ENCODE data around the gene GRK5. TPM values are rescaled to one million over a fixed set of nuclear protein-coding genes. Genes with fewer than 3 reads are reported as not detected.
"Not testable (repeated sequence)": the region's sequence is repeated elsewhere in the genome, so short reads cannot be mapped to it uniquely, and the experiment has no call there.

The GRK5 gene
- total RNA-seq, 1 experiment from 2014 or later, result 58.2 TPM

- H3K36me3 ChIP-seq (ENCODE audit: insufficient read depth, low read length, poor library complexity, severe bottlenecking), result no peaks in the 10 kb centered on the region
- POLR2A ChIA-PET (ENCODE audit: low non-redundant PET), result no interaction called here
- H3K27me3 ChIP-seq (replicated peaks; ENCODE audit: insufficient read depth, low read depth, low read length, poor library complexity), result no peaks in the 10 kb centered on the region
- CTCF ChIA-PET, result interaction anchor here (0.6 kb wide), 1 partner anchor 50 kb away, joined by 13 read pairs; no protein-coding TSS in a partner anchor
- no peak overlapping the region for H3K27ac ChIP-seq (ENCODE audit: low read depth, low read length, poor library complexity, severe bottlenecking)
- TF ChIP-seq CTCF (conservative IDR thresholded peaks at IDR 0.05; ENCODE audit: low read depth, low read length), result no peak
- no peak for TF ChIP-seq EZH2 (IDR thresholded peaks at IDR 0.05; ENCODE audit: borderline replicate concordance, low read depth, low read length, poor library complexity, severe bottlenecking)
- no peak for DNase-seq (ENCODE audit: low spot score)
- no TSS peak for BruUV-seq (replicated peaks)
- H3K9me3 ChIP-seq (ENCODE audit: low read depth, low read length, poor library complexity, severe bottlenecking), result no peaks in the 10 kb centered on the region
- no peak overlapping the region for H3K4me3 ChIP-seq (ENCODE audit: low read depth, low read length, poor library complexity, severe bottlenecking)
- intact Hi-C loops (cut with micrococcal nuclease; ENCODE audit: unreplicated experiment), result no loop called here
- H3K4me1 ChIP-seq (ENCODE audit: insufficient read depth, low read length, poor library complexity, severe bottlenecking), result peaks cover 15% of the 10 kb centered on the region
Observed at GRCh38 chr10:119259345-119259744, 52.0 kb downstream of the GRK5 start.

GRCh38 chr10:119261016-119261415 is 53.6 kb downstream of the GRK5 start:
- CTCF ChIA-PET; POLR2A ChIA-PET (ENCODE audit: low non-redundant PET); H3K27me3 ChIP-seq (replicated peaks; ENCODE audit: insufficient read depth, low read depth, low read length, poor library complexity); intact Hi-C loops (cut with micrococcal nuclease; ENCODE audit: unreplicated experiment); H3K27ac ChIP-seq (ENCODE audit: low read depth, low read length, poor library complexity, severe bottlenecking); H3K9me3 ChIP-seq (ENCODE audit: low read depth, low read length, poor library complexity, severe bottlenecking); BruUV-seq (replicated peaks); H3K36me3 ChIP-seq (ENCODE audit: insufficient read depth, low read length, poor library complexity, severe bottlenecking); H3K4me3 ChIP-seq (ENCODE audit: low read depth, low read length, poor library complexity, severe bottlenecking); DNase-seq (ENCODE audit: low spot score); H3K4me1 ChIP-seq (ENCODE audit: insufficient read depth, low read length, poor library complexity, severe bottlenecking): not testable (repeated sequence)

- H3K9me3 ChIP-seq (ENCODE audit: low read depth, low read length, poor library complexity, severe bottlenecking), result no peaks in the 10 kb centered on the region
- ChIA-PET POLR2A (ENCODE audit: low non-redundant PET) (no interaction called here), CTCF (no interaction called here)
- H3K27me3 ChIP-seq (replicated peaks; ENCODE audit: insufficient read depth, low read depth, low read length, poor library complexity), result no peaks in the 10 kb centered on the region
- intact Hi-C loops (cut with micrococcal nuclease; ENCODE audit: unreplicated experiment), result no loop called here
- H3K27ac ChIP-seq (ENCODE audit: low read depth, low read length, poor library complexity, severe bottlenecking), result no peak overlapping the region
- no peak for TF ChIP-seq CTCF (conservative IDR thresholded peaks at IDR 0.05; ENCODE audit: low read depth, low read length)
- TF ChIP-seq EZH2 (IDR thresholded peaks at IDR 0.05; ENCODE audit: borderline replicate concordance, low read depth, low read length, poor library complexity, severe bottlenecking), result no peak
- H3K36me3 ChIP-seq (ENCODE audit: insufficient read depth, low read length, poor library complexity, severe bottlenecking), result no peaks in the 10 kb centered on the region
- H3K4me3 ChIP-seq (ENCODE audit: low read depth, low read length, poor library complexity, severe bottlenecking), result no peak overlapping the region
- no TSS peak for BruUV-seq (replicated peaks)
- H3K4me1 ChIP-seq (ENCODE audit: insufficient read depth, low read length, poor library complexity, severe bottlenecking), result peaks cover 17% of the 10 kb centered on the region
- no peak for DNase-seq (ENCODE audit: low spot score)
Observed at GRCh38 chr10:119263951-119264617, 56.7 kb downstream of the GRK5 start.

- Histone ChIP-seq H3K36me3 (ENCODE audit: insufficient read depth, low read length, poor library complexity, severe bottlenecking) (no peaks in the 10 kb centered on the region), H3K27me3 (replicated peaks; ENCODE audit: insufficient read depth, low read depth, low read length, poor library complexity) (no peaks in the 10 kb centered on the region), H3K4me1 (ENCODE audit: insufficient read depth, low read length, poor library complexity, severe bottlenecking) (peaks cover 22% of the 10 kb centered on the region), H3K27ac (ENCODE audit: low read depth, low read length, poor library complexity, severe bottlenecking) (no peak overlapping the region), H3K4me3 (ENCODE audit: low read depth, low read length, poor library complexity, severe bottlenecking) (no peak overlapping the region), H3K9me3 (ENCODE audit: low read depth, low read length, poor library complexity, severe bottlenecking) (no peaks in the 10 kb centered on the region)
- DNase-seq (ENCODE audit: low spot score), result no peak
- ChIA-PET CTCF (no interaction called here), POLR2A (ENCODE audit: low non-redundant PET) (no interaction called here)
- no TSS peak for BruUV-seq (replicated peaks)
- intact Hi-C loops (cut with micrococcal nuclease; ENCODE audit: unreplicated experiment), result no loop called here
- no peak for TF ChIP-seq EZH2 (IDR thresholded peaks at IDR 0.05; ENCODE audit: borderline replicate concordance, low read depth, low read length, poor library complexity, severe bottlenecking)
- TF ChIP-seq CTCF (conservative IDR thresholded peaks at IDR 0.05; ENCODE audit: low read depth, low read length), result no peak
Observed at GRCh38 chr10:119265691-119266090, 58.3 kb downstream of the GRK5 start.
